HTERT RPE-1 (cell line): ENCODE measurements around the gene ARHGAP31.
"Not testable (repeated sequence)": the region's sequence is repeated elsewhere in the genome, so short reads cannot be mapped to it uniquely, and the experiment has no call there.

Experiments
- in situ Hi-C: fragments of 300-500 bp; cut with MboI; formaldehyde crosslinking; loops from 4 replicates; pipeline ENCODE4 v1.14.3; 2020; ENCODE audit warnings: low sequenced_read_pairs

The ARHGAP31 gene

DNA sequence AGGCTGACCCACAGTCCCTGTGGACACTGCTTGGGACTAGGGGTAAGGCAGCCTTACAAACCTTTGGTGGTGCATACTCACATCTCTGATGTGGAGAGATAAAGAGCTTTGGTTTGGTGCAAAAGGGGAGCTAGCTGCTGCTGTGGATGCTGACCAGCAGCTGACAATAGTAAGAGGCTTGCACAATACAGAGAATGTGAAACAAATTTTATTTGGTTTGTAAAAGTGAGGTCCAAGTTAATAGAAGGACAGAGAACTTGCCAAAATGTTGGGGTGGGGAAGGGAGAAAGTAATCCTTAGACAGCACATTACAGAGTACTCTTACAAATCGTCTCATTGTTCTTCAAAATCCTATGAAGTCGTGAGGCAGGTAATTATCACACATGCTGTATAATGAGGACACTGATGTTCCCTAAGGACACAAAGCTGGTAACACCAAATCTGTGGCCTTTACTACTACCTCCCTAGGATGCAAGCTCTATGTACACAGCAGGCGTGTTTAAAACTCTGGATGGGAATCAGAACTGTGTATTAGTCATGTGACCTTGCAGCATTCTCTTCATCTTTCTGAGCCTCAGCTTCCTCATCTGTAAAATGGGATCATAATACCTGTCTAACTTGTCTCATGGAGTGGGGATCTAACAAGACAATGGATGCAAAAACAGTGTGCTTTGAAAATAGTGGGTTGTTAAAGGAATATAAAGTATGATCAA, 21.6 kb downstream of the ARHGAP31 start:
- in situ Hi-C loops: no loop called here

DNA sequence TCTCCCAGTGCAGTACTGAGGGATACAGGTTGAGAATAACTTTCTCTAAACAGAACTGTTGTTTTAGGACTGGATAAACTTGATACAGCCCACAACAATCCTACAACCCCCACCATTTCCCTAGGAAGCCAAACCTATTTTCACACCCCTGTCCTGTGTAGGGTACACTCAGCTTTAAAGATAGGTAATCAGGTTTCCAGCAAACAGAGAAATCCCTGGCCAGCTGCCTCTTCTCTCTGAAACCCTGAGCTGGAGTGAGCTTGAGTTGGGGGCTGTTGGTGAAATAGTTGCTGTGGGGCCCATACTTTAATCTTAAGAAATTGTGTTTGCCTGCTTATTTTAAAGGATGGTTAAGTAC, 22.1 kb downstream of the ARHGAP31 start:
- in situ Hi-C loops: no loop called here

DNA sequence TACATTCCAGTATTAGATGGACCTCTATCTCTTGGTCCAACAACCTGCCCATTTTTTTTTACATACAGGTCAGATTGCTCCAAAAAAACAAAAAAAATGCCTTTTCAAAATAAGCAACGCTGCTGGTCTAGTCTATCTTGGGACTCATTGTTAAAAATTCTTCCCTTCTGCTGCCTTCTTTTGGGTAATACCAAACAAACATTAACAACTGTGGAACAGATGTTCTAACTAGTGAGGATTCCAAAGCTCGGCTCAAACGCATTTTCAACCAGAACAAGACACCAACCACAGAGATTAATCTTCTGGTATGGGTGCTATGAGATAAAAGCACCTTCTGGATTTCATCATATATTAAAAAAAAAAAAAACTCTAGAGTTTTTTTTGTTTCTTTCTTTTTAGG, 24.7 kb downstream of the ARHGAP31 start:
- in situ Hi-C loops: no loop called here

GRCh38 chr3:119319311-119319710, 25.1 kb downstream of the ARHGAP31 start:
- in situ Hi-C loops: no loop called here

- in situ Hi-C loops: not testable (repeated sequence)
These were observed 26.6 kb downstream of the ARHGAP31 start for GRCh38 chr3:119320785-119321184.

GRCh38 chr3:119322021-119322834, 28.0 kb downstream of the ARHGAP31 start:
- in situ Hi-C loops: no loop called here

GRCh38 chr3:119322835-119323722, 28.9 kb downstream of the ARHGAP31 start:
- in situ Hi-C loops: no loop called here

GRCh38 chr3:119323723-119324085, 29.5 kb downstream of the ARHGAP31 start:
- in situ Hi-C loops: no loop called here

GRCh38 chr3:119324899-119325298, 30.7 kb downstream of the ARHGAP31 start:
- in situ Hi-C loops: no loop called here

DNA sequence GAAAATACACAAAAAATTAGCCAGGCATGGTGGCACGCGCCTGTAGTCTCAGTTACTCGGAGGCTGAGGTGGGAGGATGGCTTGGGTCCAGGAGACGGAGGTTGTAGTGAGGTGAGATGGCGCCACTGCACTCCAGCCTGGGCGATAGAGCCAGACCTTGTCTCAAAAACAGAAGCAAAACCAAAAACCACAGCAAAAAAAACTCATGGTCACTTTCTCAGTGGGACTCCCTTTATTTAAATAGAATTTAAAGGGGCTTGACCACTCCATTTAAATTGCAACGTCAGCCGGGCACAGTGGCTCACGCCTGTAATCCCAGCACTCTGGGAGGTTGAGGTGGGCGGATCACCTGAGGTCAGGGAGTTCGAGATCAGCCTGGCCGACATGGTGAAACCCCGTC, 32.8 kb downstream of the ARHGAP31 start:
- in situ Hi-C loops: no loop called here

DNA sequence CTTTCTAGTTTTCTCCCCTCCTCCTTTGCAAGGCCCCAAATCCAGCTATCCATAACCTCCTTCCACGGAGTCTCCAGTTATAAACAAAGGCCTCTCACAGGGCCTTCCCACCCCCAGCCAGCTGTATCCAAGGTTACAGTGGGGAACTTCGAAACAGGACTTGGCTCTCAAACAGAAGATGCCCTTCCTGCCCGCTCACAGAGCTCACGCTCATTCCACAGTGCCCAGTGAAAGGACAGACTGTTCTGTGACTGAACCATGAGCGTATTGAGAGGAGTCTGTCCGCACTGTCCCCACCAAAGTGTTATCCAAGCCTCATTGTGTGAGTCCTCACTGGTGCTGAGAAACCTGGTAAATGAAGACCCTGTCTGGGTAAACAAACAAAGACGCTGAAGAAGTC, 35.4 kb downstream of the ARHGAP31 start:
- in situ Hi-C loops: no loop called here

DNA sequence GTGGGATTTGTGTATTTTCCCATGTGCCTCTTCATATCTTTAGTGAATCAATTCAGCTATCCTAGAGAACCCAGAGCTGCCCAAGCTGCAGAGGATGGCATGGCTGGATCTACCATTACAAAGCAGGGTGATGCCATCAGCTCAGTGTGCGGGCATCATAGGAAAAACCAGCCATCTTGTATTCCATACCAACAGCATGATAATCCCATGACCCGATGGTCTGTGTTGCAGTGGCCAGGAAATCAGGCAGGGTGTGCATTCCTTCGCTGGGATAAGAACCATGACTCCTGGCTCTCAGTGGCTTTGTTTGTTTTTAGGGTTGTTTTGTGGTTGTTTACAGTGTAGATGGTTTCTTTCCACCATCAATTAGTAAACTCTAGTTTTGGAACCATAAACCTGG, 36.0 kb downstream of the ARHGAP31 start:
- in situ Hi-C loops: no loop called here

- in situ Hi-C loops: no loop called here
These were observed 36.7 kb downstream of the ARHGAP31 start for GRCh38 chr3:119330858-119331257.

- in situ Hi-C loops: no loop called here
These were observed 37.5 kb downstream of the ARHGAP31 start for GRCh38 chr3:119331661-119332060.

GRCh38 chr3:119333773-119334509, 39.8 kb downstream of the ARHGAP31 start:
- in situ Hi-C loops: no loop called here

GRCh38 chr3:119336823-119337222, 42.6 kb downstream of the ARHGAP31 start:
- in situ Hi-C loops: no loop called here

DNA sequence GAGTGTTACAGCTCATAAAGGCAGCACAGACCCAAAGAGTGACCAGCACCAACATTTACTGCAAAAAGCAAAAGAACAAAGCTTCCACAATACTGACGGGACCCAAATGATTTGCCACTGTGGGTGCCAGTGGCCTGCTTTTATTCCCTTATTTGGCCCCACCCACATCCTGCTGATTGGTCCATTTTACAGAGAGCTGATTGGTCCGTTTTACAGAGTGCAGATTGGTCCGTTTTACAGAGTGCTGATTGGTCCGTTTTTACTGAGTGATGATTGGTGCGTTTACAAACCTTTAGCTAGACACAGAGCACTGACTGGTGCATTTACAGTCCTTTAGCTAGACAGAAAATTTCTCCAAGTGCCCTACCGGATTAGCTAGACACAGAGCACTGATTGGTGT, 43.2 kb downstream of the ARHGAP31 start:
- in situ Hi-C loops: not testable (repeated sequence)

DNA sequence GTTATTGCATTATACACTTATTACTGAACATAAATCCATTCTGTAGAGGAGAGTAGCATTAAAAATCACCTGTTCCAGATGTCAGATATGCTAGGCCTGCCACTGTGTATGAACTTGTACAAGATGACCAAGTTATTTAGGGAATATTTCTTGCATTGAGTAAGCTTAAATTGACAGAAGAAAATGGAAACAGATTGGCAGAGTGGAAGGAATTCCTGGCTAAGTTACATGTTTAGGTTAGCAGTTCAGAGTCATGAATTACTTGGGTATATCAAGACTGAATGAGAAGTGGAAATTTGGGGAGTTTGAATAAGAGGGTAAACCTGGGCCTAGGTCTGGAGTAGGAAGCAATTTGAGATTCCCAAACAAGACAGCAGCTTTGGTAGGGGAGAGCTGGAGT, 44.6 kb downstream of the ARHGAP31 start:
- in situ Hi-C loops: no loop called here

DNA sequence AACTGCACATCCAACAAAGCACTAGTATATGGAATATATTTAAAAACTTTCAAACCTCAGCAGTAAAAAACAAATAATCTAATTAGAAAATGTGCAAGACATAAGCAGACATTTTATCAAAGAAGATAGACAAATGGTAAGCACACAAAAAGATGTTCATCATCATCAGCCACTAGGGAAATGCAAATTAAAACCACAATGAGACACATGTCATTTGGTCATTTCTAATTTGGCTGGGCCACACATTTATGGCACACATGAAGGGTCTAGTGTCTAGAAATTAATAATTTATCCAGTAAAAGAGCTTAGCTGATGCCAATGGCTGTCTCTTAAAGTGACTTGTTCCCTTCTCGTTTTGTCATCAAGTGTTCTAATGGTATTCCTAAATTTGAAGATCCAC, 45.8 kb downstream of the ARHGAP31 start:
- in situ Hi-C loops: no loop called here

DNA sequence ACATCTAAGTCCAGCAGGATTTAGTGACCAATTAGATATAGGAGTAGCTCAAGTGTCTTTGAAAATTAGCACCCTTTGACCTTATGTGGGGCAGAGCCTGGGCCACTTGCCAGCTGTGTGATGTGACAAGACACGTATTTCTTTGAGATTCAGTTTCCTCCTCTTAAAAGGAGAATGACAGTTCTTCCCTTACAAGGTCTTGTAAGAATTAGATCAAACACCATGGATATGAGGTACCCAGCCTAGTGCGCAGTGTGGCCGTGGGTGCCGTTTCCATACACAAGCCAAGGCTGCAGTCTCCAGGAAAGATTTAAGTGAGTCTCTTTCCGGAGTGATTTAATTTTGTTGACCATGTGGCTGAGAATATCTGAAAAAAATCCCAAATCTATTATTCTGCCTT, 46.3 kb downstream of the ARHGAP31 start:
- in situ Hi-C loops: no loop called here

DNA sequence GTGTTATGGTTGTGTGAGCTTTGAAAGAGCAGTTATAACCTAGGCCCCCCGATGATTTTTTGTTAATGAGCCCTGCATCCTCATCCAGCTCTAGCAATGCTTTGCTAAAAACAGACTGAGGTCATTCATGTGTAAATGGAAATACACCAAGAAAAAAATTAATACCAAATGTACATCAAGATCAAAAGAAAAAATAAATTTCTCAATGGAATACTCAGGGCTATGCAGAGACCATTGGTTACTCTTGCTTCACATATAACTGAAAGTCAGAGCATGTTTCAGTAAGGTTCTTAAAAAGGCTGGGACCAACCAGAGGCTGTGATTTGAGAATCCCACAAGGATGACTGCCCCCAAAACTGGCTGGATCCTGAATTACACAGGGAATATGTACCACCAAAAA, 48.0 kb downstream of the ARHGAP31 start:
- in situ Hi-C loops: no loop called here
